HepG2 (cell line): ENCODE results near the gene PPARA. TPM values are rescaled to one million over a fixed set of nuclear protein-coding genes. Genes with fewer than 3 reads are reported as not detected.

Experiments used
- ATF2 ChIP-seq: sonication (generic); formaldehyde crosslinking; IDR thresholded peaks from 2 replicates; pipeline ENCODE4 v1.4.0; 2020; ENCODE audit warnings: missing genetic modification reagents
- BRD4 ChIP-seq: sonication (generic); formaldehyde crosslinking; IDR thresholded peaks from 2 replicates; pipeline ENCODE4 v1.4.0; 2020; ENCODE audit warnings: missing genetic modification reagents
- GZF1 ChIP-seq: sonication (generic); formaldehyde crosslinking; IDR thresholded peaks from 2 replicates; pipeline ENCODE4 v1.5.1; 2020; ENCODE audit warnings: mild to moderate bottlenecking, missing genetic modification reagents
- JUND ChIP-seq: sonication (generic); formaldehyde crosslinking; IDR thresholded peaks from 2 replicates; pipeline ENCODE4 v1.8.0; 2022; ENCODE audit warnings: mild to moderate bottlenecking, missing genetic modification reagents
- KDM6A ChIP-seq: IDR thresholded peaks from 2 replicates; pipeline ENCODE4 v1.6.1; 2016; ENCODE audit warnings: low read depth
- MBD4 ChIP-seq: IDR thresholded peaks from 2 replicates; pipeline ENCODE4 v1.6.1; 2012; ENCODE audit warnings: low read length, inconsistent platforms, borderline replicate concordance
- NCOR1 ChIP-seq: fragments of 200-600 bp; sonication (generic); IDR thresholded peaks from 2 replicates; pipeline ENCODE4 v1.7.0; 2017; ENCODE audit warnings: antibody characterized with exemption, low read length, borderline replicate concordance
- NKX3-1 ChIP-seq: sonication (generic); formaldehyde crosslinking; IDR thresholded peaks from 2 replicates; pipeline ENCODE4 v1.5.0; 2020; ENCODE audit warnings: missing genetic modification reagents
- PATZ1 ChIP-seq: sonication (generic); formaldehyde crosslinking; IDR thresholded peaks from 2 replicates; pipeline ENCODE4 v1.4.0; 2020; ENCODE audit warnings: missing genetic modification reagents
- PRDM10 ChIP-seq: sonication (generic); formaldehyde crosslinking; IDR thresholded peaks from 2 replicates; pipeline ENCODE4 v1.4.0; 2020; ENCODE audit warnings: low read depth, missing genetic modification reagents
- RBFOX2 ChIP-seq: fragments of 200-400 bp; formaldehyde crosslinking; IDR thresholded peaks from 2 replicates; pipeline ENCODE4 v1.6.1; 2017; ENCODE audit warnings: low read depth, mild to moderate bottlenecking, low read length
- RNF2 ChIP-seq: fragments of 450-650 bp; conservative IDR thresholded peaks from 2 replicates; pipeline ENCODE4 v1.6.1; 2016; ENCODE audit warnings: low read depth
- RORA ChIP-seq: sonication (generic); formaldehyde crosslinking; IDR thresholded peaks from 2 replicates; pipeline ENCODE4 v1.5.0; 2020; ENCODE audit warnings: mild to moderate bottlenecking, missing genetic modification reagents, moderate library complexity
- SALL1 ChIP-seq: sonication (generic); formaldehyde crosslinking; IDR thresholded peaks from 2 replicates; pipeline ENCODE4 v1.8.0; 2022; ENCODE audit warnings: mild to moderate bottlenecking, missing genetic modification reagents
- YEATS2 ChIP-seq: sonication (generic); formaldehyde crosslinking; IDR thresholded peaks from 2 replicates; pipeline ENCODE4 v1.4.0; 2020; ENCODE audit warnings: missing genetic modification reagents, borderline replicate concordance
- ZBTB8A ChIP-seq: sonication (generic); formaldehyde crosslinking; IDR thresholded peaks from 2 replicates; pipeline ENCODE4 v1.4.0; 2020; ENCODE audit warnings: mild to moderate bottlenecking, low read depth, missing genetic modification reagents, borderline replicate concordance
- ZFP1 ChIP-seq: IDR thresholded peaks from 2 replicates; pipeline ENCODE4 v1.6.1; 2016
- ZNF230 ChIP-seq: sonication (generic); formaldehyde crosslinking; IDR thresholded peaks from 2 replicates; pipeline ENCODE4 v1.4.0; 2020; ENCODE audit warnings: mild to moderate bottlenecking, missing genetic modification reagents
- ZNF276 ChIP-seq: sonication (generic); formaldehyde crosslinking; IDR thresholded peaks from 2 replicates; pipeline ENCODE4 v1.4.0; 2020; ENCODE audit warnings: mild to moderate bottlenecking, low read depth, missing genetic modification reagents
- ZNF616 ChIP-seq: sonication (generic); formaldehyde crosslinking; IDR thresholded peaks from 2 replicates; pipeline ENCODE4 v1.5.0; 2020; ENCODE audit warnings: low read depth, mild to moderate bottlenecking, missing genetic modification reagents
- polyA plus RNA-seq, 8 experiments: library from polyadenylated mRNA; depleted of rRNA in 3 of 8; stranded (reverse) in 7 of 8; unstranded in 1 of 8; fragments of >200 nt; fragmentation: Illumina TruSeq in 4 of 8; extraction: Trizol in 4 of 8; gene quantifications; 2 replicates each; pipeline versions ENCODE4 v1.2.1 to v1.2.3, GENCODE V29; 2011 to 2016; ENCODE audit warnings: low read depth in 4 of 8, missing spikeins in 1 of 8, mixed read lengths in 1 of 8; ENCODE audit not compliant: insufficient read depth in 1 of 8
- total RNA-seq, 5 experiments: library from RNA; depleted of rRNA; stranded (reverse); fragments of >200 nt; fragmentation: Illumina TruSeq; extraction: Trizol; gene quantifications; 2 replicates each; pipeline ENCODE4 v1.2.3, GENCODE V29; 2016; ENCODE audit warnings: low read depth in 1 of 5

The PPARA gene
- total and polyA plus RNA-seq, 2 of the 13 experiments (the other 11 are each of a cell fraction or from before 2014, with no cell fraction given): 18.2 to 24.7 TPM

- TF ChIP-seq PATZ1 (CRISPR knock-in tag) (no peak), ZBTB8A (no peak), NCOR1 (no peak), ATF2 (no peak), RORA (no peak), SALL1 (CRISPR knock-in tag) (no peak), JUND (CRISPR knock-in tag) (0 out of 2 replicates have a peak, but pooled peaks have one; percentile 22), BRD4 (CRISPR knock-in tag) (no peak), ZFP1 (no peak), ZNF616 (CRISPR knock-in tag) (no peak), MBD4 (no peak), NKX3-1 (CRISPR knock-in tag) (0 out of 2 replicates have a peak, but pooled peaks have one; percentile 37), PRDM10 (CRISPR knock-in tag) (0 out of 2 replicates have a peak, but pooled peaks have one; percentile 7), YEATS2 (CRISPR knock-in tag) (no peak), KDM6A (CRISPR knock-in tag) (no peak), ZNF276 (0 out of 2 replicates have a peak, but pooled peaks have one; percentile 19), GZF1 (CRISPR knock-in tag) (no peak), ZNF230 (0 out of 2 replicates have a peak, but pooled peaks have one; percentile 11), RNF2 (no peak), RBFOX2 (no peak)
Observed at GRCh38 chr22:46147061-46147460, 3.3 kb upstream of the PPARA start (continued).
